ENCODE results near the gene NPPC. TPM values are rescaled to one million over a fixed set of nuclear protein-coding genes. Genes with fewer than 3 reads are reported as not detected.
A peak's percentile ranks its signal among the peaks of the same experiment; 100 is the strongest.

The NPPC gene, protein sequence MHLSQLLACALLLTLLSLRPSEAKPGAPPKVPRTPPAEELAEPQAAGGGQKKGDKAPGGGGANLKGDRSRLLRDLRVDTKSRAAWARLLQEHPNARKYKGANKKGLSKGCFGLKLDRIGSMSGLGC
- polyA plus RNA-seq (2013), result 0.94 and 1.3 TPM in 2 replicates

DNA sequence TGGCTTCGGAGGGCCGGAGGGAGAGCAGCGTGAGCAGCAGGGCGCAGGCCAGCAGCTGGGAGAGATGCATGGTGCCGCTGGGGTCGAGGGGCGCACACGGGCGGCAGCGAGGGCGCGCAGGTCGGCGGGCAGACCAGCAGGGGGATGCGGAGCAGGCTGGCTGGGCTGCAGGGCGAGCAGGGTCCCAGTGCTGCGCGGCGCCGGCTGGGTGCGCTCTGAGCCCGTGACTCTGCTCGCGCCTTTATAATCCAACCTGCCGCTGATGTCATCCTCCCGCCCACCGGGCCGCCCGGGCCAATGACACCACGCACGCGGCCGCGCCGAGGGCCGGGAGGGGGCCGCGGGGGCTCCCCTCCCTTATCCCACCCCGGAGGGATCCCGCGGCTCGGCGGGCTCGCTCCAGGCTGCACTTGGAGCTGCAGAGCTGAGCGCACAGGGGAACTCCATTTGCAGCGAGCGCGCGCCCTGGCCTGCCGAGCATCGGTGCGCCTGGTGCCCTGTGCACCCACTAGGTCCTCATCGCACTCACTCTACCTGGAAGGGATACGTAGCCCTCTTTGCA lies at the start of gene NPPC:
TSS of gene NPPC (minus strand) at position 217 of the 562 bp plus-strand sequence. CDS start at position 70, 147 bp downstream.
- no peak within 1 kb of the TSS for H2BK12ac ChIP-seq (ENCODE audit: low read length)
- DNase-seq, result peak; percentile 18 to 64
- no peak within 1 kb of the TSS for H3K14ac ChIP-seq (ENCODE audit: low read length)
- H3K27ac ChIP-seq (ENCODE audit: low read depth, low read length), result no peak within 1 kb of the TSS
- no peak within 1 kb of the TSS for H3K4ac ChIP-seq (ENCODE audit: low read depth, low read length)
- H3K9ac ChIP-seq (ENCODE audit: low read length), result no peak within 1 kb of the TSS
- no peak within 1 kb of the TSS for H2BK5ac ChIP-seq (ENCODE audit: low read depth, low read length, poor library complexity)
- no peak within 1 kb of the TSS for H2AK5ac ChIP-seq (ENCODE audit: low read length)
- H3K4me2 ChIP-seq (ENCODE audit: low read length), result peak within 1 kb of the TSS; percentile 83
- H2BK120ac ChIP-seq (ENCODE audit: insufficient read depth, low read length, poor library complexity), result no peak within 1 kb of the TSS
- peak within 1 kb of the TSS; percentile 0 for H2AFZ ChIP-seq (ENCODE audit: insufficient read depth, low read length, poor library complexity)
- H3K79me2 ChIP-seq (ENCODE audit: control insufficient read depth, insufficient read depth, low read length, poor library complexity), result no peaks in the 10 kb centered on the region
- H3K27me3 ChIP-seq (ENCODE audit: insufficient read depth, low read length), result peaks cover 41% of the 10 kb centered on the region
- H4K12ac ChIP-seq (ENCODE audit: low read depth, low read length), result no peak within 1 kb of the TSS
- peak within 1 kb of the TSS; percentile 61 for H3K4me3 ChIP-seq (ENCODE audit: low read depth, low read length)
- no peak within 1 kb of the TSS for H4K91ac ChIP-seq (ENCODE audit: low read depth, low read length)
- H3K79me1 ChIP-seq (ENCODE audit: low read length), result no peaks in the 10 kb centered on the region
- H3K23ac ChIP-seq (ENCODE audit: low read length), result no peak within 1 kb of the TSS
- peaks cover 11 to 18% of the 10 kb centered on the region in 2 experiments for H3K4me1 ChIP-seq (ENCODE audit: control insufficient read depth in 1 of 2, insufficient read depth in 2 of 2, low read length in 2 of 2)
- no peaks in the 10 kb centered on the region for H3K36me3 ChIP-seq (ENCODE audit: control insufficient read depth in 1 of 2, insufficient read depth in 2 of 2, low read length in 2 of 2)
- no CpG with 5 or more reads among the region's 54 CpGs for WGBS (ENCODE audit: extremely low coverage, insufficient coverage, insufficient read length)
- H3K18ac ChIP-seq (ENCODE audit: low read length), result no peak within 1 kb of the TSS
- no peak within 1 kb of the TSS for H4K8ac ChIP-seq (ENCODE audit: low read depth, low read length)
- H3K9me3 ChIP-seq (ENCODE audit: insufficient read depth, low read depth, low read length), result peaks cover 3% of the 10 kb centered on the region

DNA sequence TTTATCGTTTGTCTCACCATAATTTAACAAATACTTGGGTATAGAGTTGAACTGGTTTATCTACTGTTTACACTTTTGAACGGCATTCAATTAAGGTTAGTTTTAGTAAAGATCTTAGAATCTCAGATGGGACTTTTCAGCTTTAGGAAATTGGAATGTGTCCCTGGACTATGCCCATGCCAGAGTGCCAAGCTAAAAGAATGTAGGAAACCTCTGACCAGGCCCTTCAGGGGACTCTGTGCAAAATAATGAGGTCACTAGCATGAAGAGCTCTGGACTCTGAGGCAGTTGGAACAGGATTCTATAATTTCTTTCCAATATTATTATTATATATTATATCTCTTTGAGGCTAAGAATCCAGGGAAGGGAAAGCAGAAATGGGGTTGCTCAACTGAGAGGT lies 48.8 kb upstream of the NPPC start:
- H2BK12ac ChIP-seq (ENCODE audit: low read length), result no peak overlapping the region
- H3K36me3 ChIP-seq (ENCODE audit: control insufficient read depth in 1 of 2, insufficient read depth in 2 of 2, low read length in 2 of 2), result no peaks in the 10 kb centered on the region
- H3K14ac ChIP-seq (ENCODE audit: low read length), result no peak overlapping the region
- no peaks in the 10 kb centered on the region for H3K79me2 ChIP-seq (ENCODE audit: control insufficient read depth, insufficient read depth, low read length, poor library complexity)
- H4K12ac ChIP-seq (ENCODE audit: low read depth, low read length), result no peak overlapping the region
- H3K4me1 ChIP-seq (ENCODE audit: control insufficient read depth in 1 of 2, insufficient read depth in 2 of 2, low read length in 2 of 2), result no peaks in the 10 kb centered on the region
- H3K18ac ChIP-seq (ENCODE audit: low read length), result no peak overlapping the region
- no peak overlapping the region for H4K8ac ChIP-seq (ENCODE audit: low read depth, low read length)
- no peaks in the 10 kb centered on the region for H3K9me3 ChIP-seq (ENCODE audit: insufficient read depth, low read depth, low read length)
- no peaks in the 10 kb centered on the region for H3K27me3 ChIP-seq (ENCODE audit: insufficient read depth, low read length)
- DNase-seq, result no peak
- H2AFZ ChIP-seq (ENCODE audit: insufficient read depth, low read length, poor library complexity), result no peak overlapping the region
- H2BK5ac ChIP-seq (ENCODE audit: low read depth, low read length, poor library complexity), result no peak overlapping the region
- H3K27ac ChIP-seq (ENCODE audit: low read depth, low read length), result no peak overlapping the region
- H4K91ac ChIP-seq (ENCODE audit: low read depth, low read length), result no peak overlapping the region
- no peak overlapping the region for H3K23ac ChIP-seq (ENCODE audit: low read length)
- H2BK120ac ChIP-seq (ENCODE audit: insufficient read depth, low read length, poor library complexity), result no peak overlapping the region
- H3K79me1 ChIP-seq (ENCODE audit: low read length), result no peaks in the 10 kb centered on the region
- no peak overlapping the region for H3K9ac ChIP-seq (ENCODE audit: low read length)
- whole genome bisulfite sequencing (ENCODE audit: extremely low coverage, insufficient coverage, insufficient read length), result no CpG with 5 or more reads among the region's 2 CpGs
- no peak overlapping the region for H3K4me2 ChIP-seq (ENCODE audit: low read length)
- no peak overlapping the region for H3K4me3 ChIP-seq (ENCODE audit: low read depth, low read length)
- H2AK5ac ChIP-seq (ENCODE audit: low read length), result no peak overlapping the region
- H3K4ac ChIP-seq (ENCODE audit: low read depth, low read length), result no peak overlapping the region

DNA sequence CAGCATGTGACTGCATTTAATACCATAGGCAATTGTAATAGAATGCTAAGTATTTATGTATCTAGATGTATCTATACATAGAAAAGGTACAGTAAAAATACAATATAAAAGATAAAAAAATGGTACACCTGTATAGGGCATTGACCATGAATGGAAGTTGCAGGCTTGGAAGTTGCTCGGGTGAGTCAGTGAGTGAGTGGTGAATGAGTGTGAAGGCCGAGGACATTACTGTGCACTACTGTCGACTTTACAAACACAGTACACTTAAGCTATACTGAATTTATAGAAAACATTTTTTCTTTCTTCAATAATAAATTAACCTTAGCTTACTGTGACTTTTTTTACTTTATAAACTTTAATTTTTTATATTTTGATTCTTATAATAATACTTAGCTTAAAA lies 44.3 kb upstream of the NPPC start:
- no peak overlapping the region for H3K9ac ChIP-seq (ENCODE audit: low read length)
- no peak overlapping the region for H3K18ac ChIP-seq (ENCODE audit: low read length)
- H3K4me3 ChIP-seq (ENCODE audit: low read depth, low read length), result no peak overlapping the region
- no peak overlapping the region for H3K27ac ChIP-seq (ENCODE audit: low read depth, low read length)
- H3K79me2 ChIP-seq (ENCODE audit: control insufficient read depth, insufficient read depth, low read length, poor library complexity), result no peaks in the 10 kb centered on the region
- H2BK5ac ChIP-seq (ENCODE audit: low read depth, low read length, poor library complexity), result no peak overlapping the region
- no peaks in the 10 kb centered on the region for H3K9me3 ChIP-seq (ENCODE audit: insufficient read depth, low read depth, low read length)
- H3K14ac ChIP-seq (ENCODE audit: low read length), result no peak overlapping the region
- H3K4ac ChIP-seq (ENCODE audit: low read depth, low read length), result no peak overlapping the region
- no CpG with 5 or more reads among the region's 3 CpGs for WGBS (ENCODE audit: extremely low coverage, insufficient coverage, insufficient read length)
- H4K8ac ChIP-seq (ENCODE audit: low read depth, low read length), result no peak overlapping the region
- H4K91ac ChIP-seq (ENCODE audit: low read depth, low read length), result no peak overlapping the region
- DNase-seq, result no peak
- H2AFZ ChIP-seq (ENCODE audit: insufficient read depth, low read length, poor library complexity), result no peak overlapping the region
- no peak overlapping the region for H3K23ac ChIP-seq (ENCODE audit: low read length)
- no peak overlapping the region for H3K4me2 ChIP-seq (ENCODE audit: low read length)
- H3K4me1 ChIP-seq (ENCODE audit: control insufficient read depth in 1 of 2, insufficient read depth in 2 of 2, low read length in 2 of 2), result no peaks in the 10 kb centered on the region
- H4K12ac ChIP-seq (ENCODE audit: low read depth, low read length), result no peak overlapping the region
- peaks cover 0 to 1% of the 10 kb centered on the region in 2 experiments for H3K36me3 ChIP-seq (ENCODE audit: control insufficient read depth in 1 of 2, insufficient read depth in 2 of 2, low read length in 2 of 2)
- H3K79me1 ChIP-seq (ENCODE audit: low read length), result no peaks in the 10 kb centered on the region
- H3K27me3 ChIP-seq (ENCODE audit: insufficient read depth, low read length), result no peaks in the 10 kb centered on the region
- H2AK5ac ChIP-seq (ENCODE audit: low read length), result no peak overlapping the region
- H2BK12ac ChIP-seq (ENCODE audit: low read length), result no peak overlapping the region
- no peak overlapping the region for H2BK120ac ChIP-seq (ENCODE audit: insufficient read depth, low read length, poor library complexity)

DNA sequence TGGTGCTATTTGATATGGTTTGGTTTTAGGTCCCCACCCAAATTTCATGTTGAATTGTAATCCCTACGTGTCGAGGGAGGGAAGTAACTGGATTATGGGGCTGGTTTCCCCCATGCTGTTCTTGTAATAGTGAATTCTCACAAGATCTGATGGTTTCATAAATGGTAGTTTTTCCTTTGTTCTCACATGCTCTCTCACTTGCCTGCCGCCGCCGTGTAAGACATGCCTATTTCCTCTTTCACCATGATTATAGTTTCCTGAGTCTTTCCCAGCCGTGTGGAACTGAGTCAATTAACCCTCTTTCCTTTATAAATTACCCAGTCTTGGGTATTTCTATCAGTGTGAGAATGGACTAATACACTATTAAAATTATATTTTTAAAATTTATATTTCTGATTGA lies 42.6 kb upstream of the NPPC start:
- Histone ChIP-seq H3K18ac (ENCODE audit: low read length) (no peak overlapping the region), H3K14ac (ENCODE audit: low read length) (no peak overlapping the region), H3K4me1 (ENCODE audit: control insufficient read depth in 1 of 2, insufficient read depth in 2 of 2, low read length in 2 of 2) (no peaks in the 10 kb centered on the region), H2BK12ac (ENCODE audit: low read length) (no peak overlapping the region), H4K8ac (ENCODE audit: low read depth, low read length) (no peak overlapping the region), H2BK5ac (ENCODE audit: low read depth, low read length, poor library complexity) (no peak overlapping the region), H3K4me2 (ENCODE audit: low read length) (no peak overlapping the region), H3K79me2 (ENCODE audit: control insufficient read depth, insufficient read depth, low read length, poor library complexity) (no peaks in the 10 kb centered on the region), H3K9ac (ENCODE audit: low read length) (no peak overlapping the region), H4K91ac (ENCODE audit: low read depth, low read length) (no peak overlapping the region), H3K27ac (ENCODE audit: low read depth, low read length) (no peak overlapping the region), H3K36me3 (ENCODE audit: control insufficient read depth in 1 of 2, insufficient read depth in 2 of 2, low read length in 2 of 2) (peaks cover 0 to 1% of the 10 kb centered on the region in 2 experiments), H3K27me3 (ENCODE audit: insufficient read depth, low read length) (no peaks in the 10 kb centered on the region), H3K23ac (ENCODE audit: low read length) (no peak overlapping the region), H3K4ac (ENCODE audit: low read depth, low read length) (no peak overlapping the region), H3K4me3 (ENCODE audit: low read depth, low read length) (no peak overlapping the region), H2AFZ (ENCODE audit: insufficient read depth, low read length, poor library complexity) (no peak overlapping the region), H3K79me1 (ENCODE audit: low read length) (no peaks in the 10 kb centered on the region), H2BK120ac (ENCODE audit: insufficient read depth, low read length, poor library complexity) (no peak overlapping the region), H4K12ac (ENCODE audit: low read depth, low read length) (no peak overlapping the region), H2AK5ac (ENCODE audit: low read length) (no peak overlapping the region), H3K9me3 (ENCODE audit: insufficient read depth, low read depth, low read length) (no peaks in the 10 kb centered on the region)
- no CpG with 5 or more reads among the region's 6 CpGs for WGBS (ENCODE audit: extremely low coverage, insufficient coverage, insufficient read length)
- DNase-seq, result no peak

Measured in trophoblast cell (in vitro differentiated cells and primary cell).